NB4 (cell line): ENCODE data around the gene FASLG.
A peak's percentile ranks its signal among the peaks of the same experiment; 100 is the strongest.

ENCODE experiments used
- DNase-seq: peaks from one replicate; pipeline ENCODE4 v3.0.0; 2010; ENCODE audit warnings: low read depth
- H3K4me3 ChIP-seq: one replicate; pipeline ENCODE4 v1.5.1; 2011; ENCODE audit warnings: mild to moderate bottlenecking, low read depth, low read length, moderate library complexity
- MAX ChIP-seq: IDR thresholded peaks from 2 replicates; pipeline ENCODE4 v1.6.1; 2011; ENCODE audit warnings: low read depth, low read length
- MYC ChIP-seq: IDR thresholded peaks from 2 replicates; pipeline ENCODE4 v1.6.1; 2011; ENCODE audit warnings: low read depth, low read length
- POLR2A ChIP-seq: IDR thresholded peaks from 2 replicates; pipeline ENCODE4 v1.6.1; 2011; ENCODE audit warnings: mild to moderate bottlenecking; ENCODE audit not compliant: insufficient read length; ENCODE audit errors: extremely low read depth
- TF ChIP-seq, protein P1 (sequence below): IDR thresholded peaks from one replicate; pipeline ENCODE4 v1.5.1; 2012; ENCODE audit warnings: low read depth, low read length

FASLG gene

DNA sequence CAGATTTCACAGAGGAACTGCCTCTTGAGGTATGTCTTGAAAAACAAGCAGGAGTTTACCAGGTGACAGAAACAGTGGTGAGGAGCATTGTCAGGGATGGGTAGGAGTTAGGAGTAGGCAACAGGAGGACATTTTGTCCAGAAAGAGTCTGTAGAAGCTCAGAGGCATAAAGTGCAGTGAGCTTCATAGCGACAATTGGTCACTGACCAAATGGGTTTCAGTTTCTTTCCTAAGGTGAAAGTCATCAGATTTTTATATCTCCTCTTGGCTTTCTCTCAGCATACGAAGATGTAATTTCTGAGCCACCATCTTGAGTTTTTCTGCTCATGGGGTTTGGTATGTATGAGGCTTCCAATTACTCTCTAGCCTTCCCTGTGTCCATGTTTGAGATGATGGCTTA is 29.3 kb upstream of the FASLG start:
- no peak overlapping the region for H3K4me3 ChIP-seq
- TF ChIP-seq MAX (no peak), MYC (no peak), POLR2A (no peak)
- TF ChIP-seq, protein P1, sequence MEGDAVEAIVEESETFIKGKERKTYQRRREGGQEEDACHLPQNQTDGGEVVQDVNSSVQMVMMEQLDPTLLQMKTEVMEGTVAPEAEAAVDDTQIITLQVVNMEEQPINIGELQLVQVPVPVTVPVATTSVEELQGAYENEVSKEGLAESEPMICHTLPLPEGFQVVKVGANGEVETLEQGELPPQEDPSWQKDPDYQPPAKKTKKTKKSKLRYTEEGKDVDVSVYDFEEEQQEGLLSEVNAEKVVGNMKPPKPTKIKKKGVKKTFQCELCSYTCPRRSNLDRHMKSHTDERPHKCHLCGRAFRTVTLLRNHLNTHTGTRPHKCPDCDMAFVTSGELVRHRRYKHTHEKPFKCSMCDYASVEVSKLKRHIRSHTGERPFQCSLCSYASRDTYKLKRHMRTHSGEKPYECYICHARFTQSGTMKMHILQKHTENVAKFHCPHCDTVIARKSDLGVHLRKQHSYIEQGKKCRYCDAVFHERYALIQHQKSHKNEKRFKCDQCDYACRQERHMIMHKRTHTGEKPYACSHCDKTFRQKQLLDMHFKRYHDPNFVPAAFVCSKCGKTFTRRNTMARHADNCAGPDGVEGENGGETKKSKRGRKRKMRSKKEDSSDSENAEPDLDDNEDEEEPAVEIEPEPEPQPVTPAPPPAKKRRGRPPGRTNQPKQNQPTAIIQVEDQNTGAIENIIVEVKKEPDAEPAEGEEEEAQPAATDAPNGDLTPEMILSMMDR, result no peak
- DNase-seq, result no peak

- H3K4me3 ChIP-seq, result no peak overlapping the region
- DNase-seq, result peak; percentile 74
- TF ChIP-seq, protein P1, result no peak
- TF ChIP-seq MAX (no peak), POLR2A (no peak), MYC (no peak)
Measured at GRCh38 chr1:172630056-172630818, 28.7 kb upstream of the FASLG start.

- H3K4me3 ChIP-seq, result no peak overlapping the region
- TF ChIP-seq MYC (no peak), POLR2A (no peak), MAX (no peak)
- TF ChIP-seq, protein P1, result no peak
- DNase-seq, result peak; percentile 70
Measured at GRCh38 chr1:172630868-172631267, 28.0 kb upstream of the FASLG start.

DNA sequence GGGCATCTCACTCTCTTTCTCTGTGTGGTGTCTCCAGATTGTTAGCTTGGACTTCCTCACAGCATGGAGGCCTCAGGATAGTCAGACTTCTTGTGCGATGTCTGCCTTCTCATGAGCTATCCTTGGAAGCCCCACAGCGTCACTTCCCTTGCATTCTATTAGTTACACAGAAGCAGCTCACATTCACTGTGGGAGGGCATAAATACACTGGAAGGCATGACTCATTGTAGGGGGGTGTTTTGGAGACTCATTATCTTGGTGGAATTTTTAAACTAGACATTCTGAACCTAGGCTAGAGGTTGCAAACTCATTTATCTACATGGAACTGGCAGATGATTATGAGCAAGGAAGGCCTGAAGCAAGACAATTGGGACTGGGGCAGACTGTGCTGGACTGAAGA is 21.4 kb upstream of the FASLG start:
- DNase-seq, result peak; percentile 39
- TF ChIP-seq, protein P1, result no peak
- no peak for TF ChIP-seq MAX
- no peak overlapping the region for H3K4me3 ChIP-seq

GRCh38 chr1:172638249-172638648 is 20.7 kb upstream of the FASLG start:
- DNase-seq, result no peak
- no peak for TF ChIP-seq POLR2A
- TF ChIP-seq, protein P1, result no peak
- no peak for TF ChIP-seq MAX
- TF ChIP-seq MYC, result no peak
- no peak overlapping the region for H3K4me3 ChIP-seq
